Activated naive CD8-positive, alpha-beta T cell treated with anti-CD3 and anti-CD28 coated beads, Interleukin-2, amount 50 U/mL, for 24 hours (primary cell): ENCODE measurements around the gene GTF2H4.

ENCODE experiments used
- ATAC-seq: fragments of 150-1000 bp; cut with Tn5 transposase; one replicate; pipeline ENCODE4 v1.10.0; 2021
- DNase-seq: peaks from one replicate; pipeline ENCODE4 v3.0.0; 2021
- H3K27ac Mint-ChIP-seq: one replicate; pipeline ENCODE4 v1.8.0; 2021; ENCODE audit warnings: mild to moderate bottlenecking, mixed read lengths
- H3K27me3 Mint-ChIP-seq: one replicate; pipeline ENCODE4 v1.8.0; 2021; ENCODE audit warnings: mixed read lengths
- H3K36me3 Mint-ChIP-seq: one replicate; pipeline ENCODE4 v1.8.0; 2021; ENCODE audit warnings: low read depth, mixed read lengths
- H3K4me1 Mint-ChIP-seq: one replicate; pipeline ENCODE4 v1.8.0; 2021; ENCODE audit warnings: mixed read lengths
- H3K4me3 Mint-ChIP-seq: one replicate; pipeline ENCODE4 v1.8.0; 2021; ENCODE audit warnings: mild to moderate bottlenecking, moderate library complexity, mixed read lengths
- H3K9me3 Mint-ChIP-seq: one replicate; pipeline ENCODE4 v1.8.0; 2021; ENCODE audit warnings: mixed read lengths

The GTF2H4 gene

GRCh38 chr6:30877419-30878262, 30.4 kb upstream of the GTF2H4 start:
- H3K36me3 Mint-ChIP-seq, result no peaks in the 10 kb centered on the region
- peak overlapping the region; percentile 73 for H3K4me3 Mint-ChIP-seq

GRCh38 chr6:30879684-30880427, 28.2 kb upstream of the GTF2H4 start:
- no peak overlapping the region for H3K27ac Mint-ChIP-seq
- no peak for DNase-seq
- peaks cover 61% of the 10 kb centered on the region for H3K4me1 Mint-ChIP-seq
- no peak for ATAC-seq
- no peak overlapping the region for H3K4me3 Mint-ChIP-seq
- H3K9me3 Mint-ChIP-seq, result no peaks in the 10 kb centered on the region
- no peaks in the 10 kb centered on the region for H3K36me3 Mint-ChIP-seq
- H3K27me3 Mint-ChIP-seq, result no peaks in the 10 kb centered on the region

More at GRCh38 chr6:30877419-30878262, 30.4 kb upstream of the GTF2H4 start:
- DNase-seq, result peak; percentile 80
- peak overlapping the region; percentile 83 for H3K27ac Mint-ChIP-seq
- peaks cover 9% of the 10 kb centered on the region for H3K9me3 Mint-ChIP-seq
- peak; percentile 75 for ATAC-seq
- no peaks in the 10 kb centered on the region for H3K27me3 Mint-ChIP-seq
- peaks cover 54% of the 10 kb centered on the region for H3K4me1 Mint-ChIP-seq

GRCh38 chr6:30880698-30881252, 27.2 kb upstream of the GTF2H4 start:
- Mint-ChIP-seq H3K9me3 (no peaks in the 10 kb centered on the region), H3K4me1 (peaks cover 61% of the 10 kb centered on the region)

GRCh38 chr6:30881392-30882203, 26.4 kb upstream of the GTF2H4 start:
- Mint-ChIP-seq H3K4me1 (peaks cover 62% of the 10 kb centered on the region), H3K4me3 (no peak overlapping the region), H3K27me3 (no peaks in the 10 kb centered on the region), H3K27ac (peak overlapping the region; percentile 62), H3K9me3 (no peaks in the 10 kb centered on the region), H3K36me3 (no peaks in the 10 kb centered on the region)
- ATAC-seq (no peak), DNase-seq (no peak)

More at GRCh38 chr6:30880698-30881252, 27.2 kb upstream of the GTF2H4 start:
- Mint-ChIP-seq H3K27me3 (no peaks in the 10 kb centered on the region), H3K4me3 (no peak overlapping the region), H3K36me3 (no peaks in the 10 kb centered on the region), H3K27ac (no peak overlapping the region)
- ATAC-seq (no peak), DNase-seq (no peak)

- DNase-seq (no peak), ATAC-seq (no peak)
- no peak overlapping the region for H3K4me3 Mint-ChIP-seq
- H3K4me1 Mint-ChIP-seq, result peaks cover 58% of the 10 kb centered on the region
- no peaks in the 10 kb centered on the region for H3K9me3 Mint-ChIP-seq
- H3K27me3 Mint-ChIP-seq, result no peaks in the 10 kb centered on the region
- no peak overlapping the region for H3K27ac Mint-ChIP-seq
- H3K36me3 Mint-ChIP-seq, result no peaks in the 10 kb centered on the region
Observed at GRCh38 chr6:30882204-30882758, 25.7 kb upstream of the GTF2H4 start.

GRCh38 chr6:30882759-30883684, 25.0 kb upstream of the GTF2H4 start:
- Mint-ChIP-seq H3K4me3 (peak overlapping the region; percentile 72), H3K27ac (peak overlapping the region; percentile 69), H3K9me3 (no peaks in the 10 kb centered on the region), H3K36me3 (no peaks in the 10 kb centered on the region), H3K4me1 (peaks cover 51% of the 10 kb centered on the region), H3K27me3 (no peaks in the 10 kb centered on the region)
- no peak for ATAC-seq
- peak; percentile 14 for DNase-seq

- no peaks in the 10 kb centered on the region for H3K27me3 Mint-ChIP-seq
Observed at GRCh38 chr6:30883685-30884520, 24.1 kb upstream of the GTF2H4 start, which contains the start of gene DDR1. Gene DDR1, plus strand, starts transcription at chr6:30884519. Its CDS starts 4,211 bp downstream, at chr6:30888730.

GRCh38 chr6:30884521-30885480, 23.2 kb upstream of the GTF2H4 start:
- Mint-ChIP-seq H3K36me3 (no peaks in the 10 kb centered on the region), H3K4me1 (peaks cover 39% of the 10 kb centered on the region), H3K9me3 (no peaks in the 10 kb centered on the region), H3K27me3 (no peaks in the 10 kb centered on the region), H3K4me3 (peak overlapping the region; percentile 81), H3K27ac (peak overlapping the region; percentile 77)
- ATAC-seq (peak; percentile 63), DNase-seq (peak; percentile 62)

More at GRCh38 chr6:30883685-30884520, 24.1 kb upstream of the GTF2H4 start, which contains the start of gene DDR1:
- Mint-ChIP-seq H3K36me3 (no peaks in the 10 kb centered on the region), H3K9me3 (no peaks in the 10 kb centered on the region), H3K4me3 (peak within 1 kb of the TSS; percentile 81), H3K4me1 (peaks cover 43% of the 10 kb centered on the region), H3K27ac (peak within 1 kb of the TSS; percentile 77)
- DNase-seq, result peak; percentile 55
- peak; percentile 48 for ATAC-seq

GRCh38 chr6:30885481-30885998, 22.5 kb upstream of the GTF2H4 start:
- H3K27me3 Mint-ChIP-seq, result no peaks in the 10 kb centered on the region
- peaks cover 37% of the 10 kb centered on the region for H3K4me1 Mint-ChIP-seq
- peak overlapping the region; percentile 19 for H3K27ac Mint-ChIP-seq
- H3K9me3 Mint-ChIP-seq, result no peaks in the 10 kb centered on the region
- no peak for DNase-seq
- H3K4me3 Mint-ChIP-seq, result peak overlapping the region; percentile 81
- peaks cover 3% of the 10 kb centered on the region for H3K36me3 Mint-ChIP-seq
- peak; percentile 3 for ATAC-seq

GRCh38 chr6:30885999-30886896, 21.8 kb upstream of the GTF2H4 start:
- ATAC-seq (peak; percentile 43), DNase-seq (peak; percentile 13)
- peak overlapping the region; percentile 19 for H3K27ac Mint-ChIP-seq
- H3K9me3 Mint-ChIP-seq, result no peaks in the 10 kb centered on the region
- H3K27me3 Mint-ChIP-seq, result no peaks in the 10 kb centered on the region
- H3K4me1 Mint-ChIP-seq, result peaks cover 37% of the 10 kb centered on the region
- peaks cover 3% of the 10 kb centered on the region for H3K36me3 Mint-ChIP-seq
- peak overlapping the region; percentile 81 for H3K4me3 Mint-ChIP-seq
